ENCODE measurements around the gene DNASE1L2.
A peak's percentile ranks its signal among the peaks of the same experiment; 100 is the strongest.
"Not testable (repeated sequence)": the region's sequence is repeated elsewhere in the genome, so short reads cannot be mapped to it uniquely, and the experiment has no call there.

DNASE1L2 gene

GRCh38 chr16:2242598-2242997 lies 6.4 kb downstream of the DNASE1L2 start:
- no peak for DNase-seq

- no peak for DNase-seq
These were observed 6.8 kb downstream of the DNASE1L2 start for GRCh38 chr16:2243031-2243528.

DNA sequence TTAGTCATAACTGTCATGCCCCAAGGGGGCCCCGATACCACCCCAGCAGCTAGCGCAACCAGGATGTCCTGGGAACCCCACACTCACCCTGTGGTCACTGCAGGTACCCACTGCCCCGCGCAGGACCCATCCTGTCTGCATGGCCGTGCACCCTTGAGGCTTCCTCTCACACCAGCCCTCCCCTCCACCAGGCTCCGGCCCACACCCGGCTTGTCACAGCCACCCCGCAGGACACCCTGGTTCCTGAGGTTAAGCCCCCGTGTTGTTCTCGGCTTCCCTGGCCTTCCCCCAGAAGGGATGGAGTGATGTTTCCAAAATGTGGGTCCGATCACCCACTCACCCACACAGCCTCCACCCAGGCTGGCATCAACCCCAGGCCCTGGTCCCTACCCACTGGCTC lies 7.5 kb downstream of the DNASE1L2 start:
- DNase-seq: no peak

DNA sequence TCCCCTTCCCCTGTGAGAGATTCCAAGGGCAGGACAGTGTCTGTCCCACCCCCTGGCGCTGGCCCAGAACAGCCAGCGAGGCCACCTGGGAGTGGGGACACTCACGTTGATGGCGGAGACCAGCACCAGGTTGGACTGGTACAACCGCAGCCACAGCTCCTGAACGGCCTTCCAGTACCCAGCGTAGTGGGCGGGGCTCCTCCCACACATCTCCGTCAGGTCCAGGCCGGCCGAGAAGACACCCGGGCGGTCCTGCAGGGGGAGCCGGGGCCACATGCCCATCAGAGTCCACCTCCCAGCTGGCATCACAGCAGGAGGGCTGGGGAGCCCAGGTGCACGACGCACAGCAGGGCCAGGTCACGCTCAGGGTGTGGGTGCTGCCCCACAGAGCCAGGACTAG lies 8.1 kb downstream of the DNASE1L2 start:
- no peak for DNase-seq

DNA sequence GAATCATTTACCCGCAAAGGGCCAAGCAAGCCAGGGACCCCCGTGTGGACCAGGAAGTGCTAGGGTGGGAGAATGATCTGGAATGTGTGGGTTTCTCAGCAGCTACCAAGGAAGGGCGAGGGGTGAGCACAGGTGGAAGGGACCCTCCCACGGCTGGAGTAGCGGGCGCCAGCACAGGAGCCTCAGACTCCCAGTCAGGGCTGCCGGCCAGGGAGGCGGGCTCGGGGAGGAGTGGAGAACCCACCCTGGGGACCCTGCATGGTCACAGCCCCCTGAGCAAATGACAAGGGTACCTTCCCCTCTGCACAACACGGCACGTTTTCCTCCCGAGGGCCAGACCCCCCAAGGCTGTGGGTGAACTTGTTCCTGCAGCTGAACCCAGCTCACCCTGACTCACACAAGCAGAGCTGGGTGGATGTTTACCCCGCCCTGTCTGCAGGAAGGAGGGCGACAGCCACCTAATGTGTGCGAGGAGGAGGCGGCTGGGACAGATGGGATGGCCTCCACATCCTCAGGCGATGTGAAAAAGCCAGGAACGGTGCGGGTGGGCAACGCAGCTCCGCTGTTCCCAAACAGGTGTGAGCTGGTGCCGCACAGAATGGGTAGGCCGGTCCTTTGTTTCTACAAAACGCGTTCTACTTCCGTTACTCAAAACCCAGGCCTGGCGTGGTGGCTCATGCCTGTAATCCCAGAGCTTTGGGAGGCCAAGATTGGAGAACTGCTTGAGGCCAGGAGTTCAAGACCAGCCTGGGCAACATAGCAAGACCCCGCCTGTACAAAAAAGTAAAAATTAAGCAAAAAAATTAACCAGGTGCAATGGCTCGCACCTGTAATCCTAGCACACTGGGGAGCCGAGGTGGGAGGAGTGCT lies 8.9 kb downstream of the DNASE1L2 start:
- no peak for DNase-seq

DNA sequence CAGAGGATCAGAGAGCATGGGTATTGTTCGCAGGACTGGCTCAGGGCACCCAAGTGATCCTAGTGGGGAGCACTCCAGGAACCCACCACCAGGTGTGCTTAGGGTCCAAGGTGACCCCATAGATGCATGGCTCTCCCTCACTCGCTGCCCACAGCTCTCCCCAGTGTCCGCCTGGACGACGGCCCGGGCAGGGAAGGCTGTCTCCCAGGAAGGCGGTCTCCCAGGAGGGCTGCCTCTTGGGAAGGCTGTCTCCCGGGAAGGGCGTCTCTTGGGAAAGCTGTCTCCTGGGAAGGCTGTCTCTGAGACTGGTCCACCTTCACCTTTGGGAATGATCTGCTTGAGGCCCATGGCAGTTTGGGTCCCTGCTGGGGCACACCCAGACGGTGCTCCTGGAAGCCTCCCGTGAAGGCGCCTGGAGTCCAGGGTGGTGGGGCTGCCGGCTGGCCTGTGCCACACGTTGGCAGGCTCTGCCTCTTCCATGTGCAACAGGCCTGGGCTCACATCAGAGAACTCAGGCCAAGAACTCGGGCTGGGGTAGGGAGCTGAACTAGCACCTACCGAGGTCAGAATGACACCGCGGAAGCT lies 10.1 kb downstream of the DNASE1L2 start:
- DNase-seq: no peak

GRCh38 chr16:2250652-2251295 lies 14.5 kb downstream of the DNASE1L2 start:
- DNase-seq: no peak

DNA sequence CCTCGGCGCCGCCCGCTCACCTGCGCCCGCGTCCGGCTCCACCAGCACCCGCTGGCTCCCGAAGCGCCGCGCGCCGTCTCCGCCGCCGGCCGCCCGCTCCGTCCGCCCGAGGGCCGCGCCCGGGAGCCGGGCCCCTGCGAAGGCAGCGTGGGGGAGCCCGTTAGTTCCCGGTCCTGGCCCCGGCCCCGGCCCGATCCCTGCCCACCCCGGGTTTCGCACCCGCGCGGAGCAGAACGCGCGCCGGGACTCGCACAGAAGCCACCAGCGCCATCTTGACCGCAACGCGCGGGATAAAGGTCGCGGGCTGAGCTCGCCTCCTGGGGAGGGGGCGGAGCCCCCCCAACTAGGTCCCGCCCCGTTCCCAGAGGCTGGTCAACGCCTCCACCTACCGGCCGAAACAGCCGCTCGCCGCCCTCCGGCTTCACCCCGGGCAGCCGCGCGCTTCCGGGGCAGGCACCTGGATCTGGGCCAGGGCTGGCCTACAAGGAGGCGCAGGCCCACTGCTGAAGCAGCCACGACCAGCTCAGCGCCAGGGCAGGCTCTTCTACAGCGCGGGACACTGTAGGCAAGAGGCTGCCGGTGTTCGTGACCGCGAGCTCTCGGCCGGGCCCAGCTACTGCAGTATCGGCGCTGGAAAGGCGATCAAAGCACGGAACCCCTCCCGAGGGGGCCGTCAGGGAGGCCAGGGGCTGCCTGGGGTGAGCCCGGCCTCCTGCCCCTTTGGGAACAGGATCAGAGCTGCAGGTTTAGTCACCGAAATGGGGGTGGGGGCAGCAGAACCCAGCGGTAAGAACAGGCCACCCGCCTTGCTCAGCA lies 15.3 kb downstream of the DNASE1L2 start, which contains the start of gene ECI1:
TSS of gene ECI1 (minus strand) at position 292 of the 816 bp plus-strand sequence. CDS start at position 271, 21 bp downstream.
- peak; percentile 82 for DNase-seq

GRCh38 chr16:2252806-2253148 lies 16.5 kb downstream of the DNASE1L2 start:
- DNase-seq: no peak

- DNase-seq: no peak
These were observed 17.0 kb downstream of the DNASE1L2 start for GRCh38 chr16:2253293-2253692.

DNA sequence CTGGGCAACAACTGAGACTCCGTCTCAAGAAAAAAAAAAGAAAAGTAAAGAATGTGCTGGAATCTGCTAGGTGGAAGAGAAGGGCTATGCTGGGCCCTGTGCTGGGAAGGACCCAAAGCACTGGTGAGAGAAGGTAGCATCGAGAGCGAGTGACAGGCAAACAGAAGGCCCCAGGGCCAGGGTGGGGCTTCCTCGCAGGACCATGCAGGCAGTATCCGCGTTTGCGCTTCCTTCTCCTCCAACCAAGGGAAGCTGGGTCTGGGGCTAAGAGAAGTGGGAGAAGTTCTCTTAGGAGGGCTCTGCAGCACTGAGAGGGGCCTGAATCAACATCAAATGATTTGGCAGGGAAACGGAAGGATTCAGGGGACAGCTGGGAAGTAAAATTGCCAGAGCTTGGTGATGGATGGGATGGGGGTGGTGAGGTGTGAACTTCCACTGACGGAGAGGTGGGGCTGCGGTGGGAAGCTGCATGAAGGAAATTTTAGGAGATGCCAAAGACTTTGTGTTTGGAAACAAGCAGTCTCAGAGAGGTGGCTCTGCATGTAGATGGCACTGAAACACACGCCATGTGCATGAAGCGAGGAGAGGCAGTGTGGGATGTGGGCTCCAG lies 20.4 kb downstream of the DNASE1L2 start:
- no peak for DNase-seq

GRCh38 chr16:2257726-2258125 lies 21.5 kb downstream of the DNASE1L2 start:
- no peak for DNase-seq

- DNase-seq: not testable (repeated sequence)
These were observed 22.3 kb downstream of the DNASE1L2 start for GRCh38 chr16:2258530-2258929.

DNA sequence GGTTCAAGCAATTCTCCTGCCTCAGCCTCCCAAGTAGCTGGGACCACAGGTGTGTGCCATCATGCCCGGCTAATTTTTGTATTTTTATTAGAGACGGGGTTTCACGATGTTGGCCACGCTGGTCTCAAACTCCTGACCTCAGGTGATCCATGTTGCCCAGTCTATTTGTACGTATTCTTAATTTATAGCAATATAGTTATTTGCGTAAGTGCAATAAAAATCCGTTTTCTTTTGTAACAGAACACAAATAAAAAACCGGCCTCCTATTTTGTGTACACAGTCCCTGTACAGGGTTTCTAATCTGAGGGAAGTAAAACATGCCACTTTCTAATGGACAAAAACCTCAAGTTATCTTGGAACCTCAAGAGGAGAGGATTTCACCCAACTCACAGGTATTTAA lies 24.0 kb downstream of the DNASE1L2 start:
- DNase-seq: no peak

DNA sequence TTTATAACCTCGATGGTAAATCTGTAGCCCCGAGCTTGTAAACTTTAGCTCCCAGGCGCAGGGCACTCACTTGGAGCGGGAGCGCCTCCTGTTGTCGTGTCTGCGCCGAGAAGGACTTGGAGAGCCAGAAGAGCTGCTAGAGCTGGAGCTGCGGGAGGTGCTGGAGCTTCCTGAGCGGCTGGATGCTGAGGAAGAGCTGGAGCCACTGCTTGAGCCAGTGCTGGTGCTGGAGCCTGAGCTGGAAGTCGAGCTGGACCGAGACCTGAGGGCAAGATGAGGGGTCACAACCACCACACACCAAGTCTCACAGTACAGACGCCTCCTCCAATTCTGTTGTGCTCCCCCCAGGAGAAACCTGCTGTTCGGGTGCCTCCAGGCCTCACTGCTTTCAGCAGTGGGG lies 26.8 kb downstream of the DNASE1L2 start:
- not testable (repeated sequence) for DNase-seq

DNA sequence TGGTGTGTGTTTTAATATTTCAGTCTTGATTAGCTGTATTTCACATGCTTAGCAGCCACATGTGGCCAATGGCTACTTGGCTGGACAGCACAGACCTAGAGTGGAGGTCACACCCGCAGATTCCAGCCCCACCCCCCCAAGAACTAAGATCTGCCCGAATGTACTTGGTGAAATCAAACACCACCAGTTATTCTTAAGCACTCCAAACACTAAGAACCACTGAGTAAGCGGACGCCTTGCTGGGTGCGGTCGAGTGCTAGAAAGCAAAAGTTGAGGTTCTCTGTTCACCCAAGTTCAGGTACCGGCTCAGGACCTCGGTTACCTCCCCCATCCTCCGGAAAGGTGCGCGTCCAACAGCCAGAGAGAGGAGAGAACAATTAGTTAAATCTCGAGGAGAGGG lies 30.6 kb downstream of the DNASE1L2 start:
- DNase-seq: peak; percentile 34

- DNase-seq: not testable (repeated sequence)
These were observed 31.3 kb downstream of the DNASE1L2 start for GRCh38 chr16:2267505-2267912.

DNA sequence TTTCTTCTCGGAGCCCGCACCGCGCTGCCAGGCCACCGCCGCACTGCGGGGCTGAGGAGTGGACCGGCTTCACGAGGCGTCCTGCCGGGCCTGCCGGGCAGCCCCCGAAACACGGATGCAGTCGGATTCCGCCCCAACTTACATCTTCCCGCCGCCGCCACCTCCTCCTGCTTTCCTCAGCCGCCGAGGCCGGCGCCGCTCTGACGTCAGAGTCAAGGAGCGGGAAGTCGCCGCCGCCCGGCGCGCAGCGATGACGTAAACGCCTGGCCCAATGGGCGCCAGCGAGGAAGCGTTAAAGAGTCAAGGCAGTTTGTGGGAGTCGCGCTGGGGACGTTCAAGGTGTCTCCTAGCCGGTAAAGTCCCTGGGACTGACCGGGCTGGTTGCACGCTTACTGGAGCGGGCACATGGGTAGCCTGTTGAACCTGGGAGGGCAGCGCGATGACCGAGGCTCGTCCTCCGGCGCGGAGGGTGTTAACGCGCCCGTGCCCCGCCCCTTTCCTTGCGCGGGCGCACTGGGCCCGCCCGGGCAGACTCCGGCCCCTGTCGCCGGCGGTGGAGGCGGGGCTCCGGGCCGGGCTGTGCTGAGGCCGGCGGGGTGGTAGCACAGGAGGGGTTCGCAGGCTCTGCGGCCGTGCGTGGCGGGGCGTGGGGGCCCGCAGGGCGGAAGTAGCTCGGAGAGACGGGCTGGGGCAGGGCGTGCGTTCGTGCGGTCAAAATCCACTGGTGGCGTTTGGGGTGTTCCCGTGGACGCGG lies 31.8 kb downstream of the DNASE1L2 start, which contains the start of gene RNPS1:
TSS of gene RNPS1 (minus strand) at position 214 of the 754 bp plus-strand sequence. CDS start 3,483 bp downstream, outside the sequence.
- peak; percentile 98 for DNase-seq

- DNase-seq: no peak
These were observed 33.8 kb downstream of the DNASE1L2 start for GRCh38 chr16:2270070-2270462.

GRCh38 chr16:2270588-2271470 lies 34.6 kb downstream of the DNASE1L2 start:
- DNase-seq: no peak
